Natural killer cell (primary cell): Measurements from ENCODE around the gene CORT. TPM values are rescaled to one million over a fixed set of nuclear protein-coding genes. Genes with fewer than 3 reads are reported as not detected.

Source experiments
- ATAC-seq, 3 donors: fragments of 150-1000 bp in 2 of 3; fragments of 200-7000 bp in 1 of 3; cut with Tn5 transposase; 1 replicate in 1 of 3; 2 replicates in 2 of 3; pipeline ENCODE4 v1.10.0; 2021; ENCODE audit warnings: mild to moderate bottlenecking in 2 of 3, moderate library complexity in 2 of 3
- DNase-seq, 2 donors: peaks; one replicate each; pipeline versions ENCODE4 v3.0.0 to v3.0.0-alpha.2; 2013 to 2021; ENCODE audit warnings: mixed read lengths in 1 of 2
- H3K27ac ChIP-seq: one replicate; pipeline ENCODE4 v1.5.1; 2013; ENCODE audit warnings: mild to moderate bottlenecking, low read length
- H3K27me3 ChIP-seq: one replicate; pipeline ENCODE4 v1.6.1; 2013; ENCODE audit warnings: low read length; ENCODE audit not compliant: control insufficient read depth, insufficient read depth
- H3K36me3 ChIP-seq: one replicate; pipeline ENCODE4 v1.6.1; 2013; ENCODE audit warnings: low read length; ENCODE audit not compliant: control insufficient read depth, insufficient read depth
- H3K4me1 ChIP-seq: one replicate; pipeline ENCODE4 v1.6.1; 2013; ENCODE audit warnings: low read length; ENCODE audit not compliant: control insufficient read depth, insufficient read depth
- H3K4me3 ChIP-seq: one replicate; pipeline ENCODE4 v1.5.1; 2013; ENCODE audit warnings: low read length
- H3K9me3 ChIP-seq: one replicate; pipeline ENCODE4 v1.6.1; 2013; ENCODE audit warnings: low read length; ENCODE audit not compliant: control insufficient read depth, insufficient read depth
- H3K27ac Mint-ChIP-seq, 2 donors: one replicate each; pipeline ENCODE4 v1.8.0; 2022; ENCODE audit warnings: mild to moderate bottlenecking in 2 of 2, mixed read lengths in 2 of 2, moderate library complexity in 1 of 2
- H3K27me3 Mint-ChIP-seq, 2 donors: one replicate each; pipeline ENCODE4 v1.8.0; 2022; ENCODE audit warnings: low read depth in 2 of 2, mixed read lengths in 2 of 2
- H3K36me3 Mint-ChIP-seq: one replicate; pipeline ENCODE4 v1.8.0; 2022; ENCODE audit warnings: mixed read lengths
- H3K4me1 Mint-ChIP-seq, 2 donors: one replicate each; pipeline ENCODE4 v1.8.0; 2022; ENCODE audit warnings: mixed read lengths in 2 of 2
- H3K4me3 Mint-ChIP-seq: one replicate; pipeline ENCODE4 v1.8.0; 2022; ENCODE audit warnings: mild to moderate bottlenecking, moderate library complexity, mixed read lengths
- H3K9me3 Mint-ChIP-seq, 2 donors: one replicate each; pipeline ENCODE4 v1.8.0; 2022; ENCODE audit warnings: mixed read lengths in 2 of 2
- WGBS: methylation state at CpG from one replicate; pipeline ENCODE4 v1.1.7; 2013; ENCODE audit warnings: missing lambda C conversion rate; ENCODE audit not compliant: insufficient coverage; 5-methylcytosine and 5-hydroxymethylcytosine counted together
- intact Hi-C: fragments of 100-400 bp; cut with micrococcal nuclease; formaldehyde crosslinking; loops from one replicate; pipeline ENCODE4 v1.14.2; 2022
- total RNA-seq, 4 donors: library from RNA; stranded (reverse); fragments of 120-200 nt in 1 of 4; gene quantifications; one replicate each; pipeline versions ENCODE4 v1.2.3 to v1.2.4, GENCODE V29; 2013 to 2022
- TF ChIP-seq, protein P1 (sequence below): fragments of 200-600 bp; IDR thresholded peaks from one replicate; pipeline ENCODE4 v1.8.0; 2022; ENCODE audit warnings: antibody characterized with exemption

CORT gene
- total RNA-seq, 3 donors from 2014 or later (not counting 1 experiment from before 2014, with no cell fraction given) = not detected

DNA sequence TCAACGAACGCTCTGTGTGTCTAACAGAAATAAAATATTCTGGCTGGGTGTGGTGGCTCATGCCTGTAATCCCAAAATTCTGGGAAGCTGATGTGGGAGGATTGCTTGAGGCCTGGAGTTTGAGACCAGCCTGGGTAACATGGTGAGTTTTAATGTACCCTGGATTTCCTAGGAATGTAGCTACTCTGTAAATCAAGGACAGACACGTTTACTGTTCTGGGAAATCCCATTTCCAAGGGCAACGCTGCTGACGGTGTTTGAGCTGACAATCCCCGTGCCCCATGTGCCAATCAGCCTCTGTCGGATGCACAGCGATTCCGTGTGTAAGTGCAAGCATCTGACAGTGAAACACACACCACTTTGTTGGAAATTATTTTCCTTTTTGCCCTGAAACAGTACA lies 8.0 kb downstream of the CORT start:
- Histone ChIP-seq H3K36me3 (peaks cover 15% of the 10 kb centered on the region), H3K4me1 (no peaks in the 10 kb centered on the region), H3K4me3 (no peak overlapping the region), H3K27ac (no peak overlapping the region), H3K9me3 (peaks cover 5% of the 10 kb centered on the region), H3K27me3 (no peaks in the 10 kb centered on the region)
- intact Hi-C loops = no loop called here
- WGBS = 95% methylated on average over 9 of the region's 9 CpGs
- DNase-seq (no peak), ATAC-seq (no peak)
- Mint-ChIP-seq H3K9me3 (no peaks in the 10 kb centered on the region), H3K36me3 (no peaks in the 10 kb centered on the region), H3K4me3 (no peak overlapping the region), H3K4me1 (no peaks in the 10 kb centered on the region), H3K27me3 (no peaks in the 10 kb centered on the region), H3K27ac (no peak overlapping the region)
- TF ChIP-seq, protein P1, sequence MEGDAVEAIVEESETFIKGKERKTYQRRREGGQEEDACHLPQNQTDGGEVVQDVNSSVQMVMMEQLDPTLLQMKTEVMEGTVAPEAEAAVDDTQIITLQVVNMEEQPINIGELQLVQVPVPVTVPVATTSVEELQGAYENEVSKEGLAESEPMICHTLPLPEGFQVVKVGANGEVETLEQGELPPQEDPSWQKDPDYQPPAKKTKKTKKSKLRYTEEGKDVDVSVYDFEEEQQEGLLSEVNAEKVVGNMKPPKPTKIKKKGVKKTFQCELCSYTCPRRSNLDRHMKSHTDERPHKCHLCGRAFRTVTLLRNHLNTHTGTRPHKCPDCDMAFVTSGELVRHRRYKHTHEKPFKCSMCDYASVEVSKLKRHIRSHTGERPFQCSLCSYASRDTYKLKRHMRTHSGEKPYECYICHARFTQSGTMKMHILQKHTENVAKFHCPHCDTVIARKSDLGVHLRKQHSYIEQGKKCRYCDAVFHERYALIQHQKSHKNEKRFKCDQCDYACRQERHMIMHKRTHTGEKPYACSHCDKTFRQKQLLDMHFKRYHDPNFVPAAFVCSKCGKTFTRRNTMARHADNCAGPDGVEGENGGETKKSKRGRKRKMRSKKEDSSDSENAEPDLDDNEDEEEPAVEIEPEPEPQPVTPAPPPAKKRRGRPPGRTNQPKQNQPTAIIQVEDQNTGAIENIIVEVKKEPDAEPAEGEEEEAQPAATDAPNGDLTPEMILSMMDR = no peak

DNA sequence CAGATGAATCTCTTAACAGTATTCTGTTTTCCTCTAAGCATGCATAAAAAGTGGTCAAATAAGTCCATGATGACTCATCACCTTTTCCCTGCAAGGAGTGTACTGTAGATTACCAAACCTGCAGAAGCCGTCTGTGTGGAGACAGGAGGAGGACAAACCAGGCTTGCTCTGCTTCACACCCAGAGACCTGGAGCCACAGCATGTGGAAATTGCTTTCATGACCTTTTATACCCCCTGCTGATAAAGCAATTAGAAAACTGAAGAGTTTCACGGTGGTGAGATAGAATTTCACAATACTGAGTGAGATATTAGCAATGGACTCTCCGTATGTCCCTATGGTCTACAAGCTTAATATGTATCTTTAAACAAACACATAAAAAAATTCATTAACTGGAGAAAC lies 9.4 kb downstream of the CORT start:
- 93% methylated on average over 3 of the region's 3 CpGs for WGBS
- H3K27me3 ChIP-seq = no peaks in the 10 kb centered on the region
- no peak overlapping the region for H3K27ac Mint-ChIP-seq

DNA sequence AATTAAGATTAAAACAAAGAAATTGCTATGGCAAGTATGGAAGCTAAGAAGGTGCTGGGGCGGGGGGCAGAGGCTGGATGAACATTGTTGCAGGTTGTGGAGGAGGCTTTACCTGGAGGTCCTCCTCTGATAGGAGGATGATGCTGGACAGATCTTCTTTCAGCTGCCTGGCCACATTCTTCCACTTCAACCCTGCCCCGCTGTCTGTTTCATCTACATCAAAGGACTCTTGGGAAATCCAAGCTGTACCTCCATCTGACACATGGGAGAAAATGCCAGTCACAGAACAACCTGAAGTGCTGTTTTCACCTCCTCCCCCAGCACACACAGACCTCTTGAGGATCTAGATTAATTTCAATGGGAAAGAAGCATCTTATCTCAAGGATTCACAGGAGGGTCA lies 17.2 kb downstream of the CORT start:
- H3K4me1 Mint-ChIP-seq = peaks cover 8 to 17% of the 10 kb centered on the region in 2 donors
- no peaks in the 10 kb centered on the region for H3K27me3 Mint-ChIP-seq
- Histone ChIP-seq H3K27ac (no peak overlapping the region), H3K36me3 (peaks cover 38% of the 10 kb centered on the region), H3K9me3 (no peaks in the 10 kb centered on the region), H3K27me3 (no peaks in the 10 kb centered on the region), H3K4me3 (no peak overlapping the region), H3K4me1 (peaks cover 10% of the 10 kb centered on the region)
- WGBS = 100% methylated on average over 2 of the region's 2 CpGs
- no peak overlapping the region for H3K27ac Mint-ChIP-seq
- no peak for ATAC-seq
- peaks cover 7% of the 10 kb centered on the region for H3K36me3 Mint-ChIP-seq
- DNase-seq = no peak
- no peak overlapping the region for H3K4me3 Mint-ChIP-seq
- TF ChIP-seq, protein P1 = no peak
- H3K9me3 Mint-ChIP-seq = no peaks in the 10 kb centered on the region
- intact Hi-C loops = no loop called here

More for the DNA sequence above, 9.4 kb downstream of the CORT start:
- Histone ChIP-seq H3K4me1 (no peaks in the 10 kb centered on the region), H3K36me3 (peaks cover 23% of the 10 kb centered on the region), H3K27ac (no peak overlapping the region), H3K9me3 (peaks cover 5% of the 10 kb centered on the region), H3K4me3 (no peak overlapping the region)
- Mint-ChIP-seq H3K4me1 (no peaks in the 10 kb centered on the region), H3K27me3 (no peaks in the 10 kb centered on the region), H3K9me3 (no peaks in the 10 kb centered on the region), H3K36me3 (no peaks in the 10 kb centered on the region), H3K4me3 (no peak overlapping the region)
- TF ChIP-seq, protein P1 = no peak
- DNase-seq (no peak), ATAC-seq (no peak)
- intact Hi-C loops = no loop called here

DNA sequence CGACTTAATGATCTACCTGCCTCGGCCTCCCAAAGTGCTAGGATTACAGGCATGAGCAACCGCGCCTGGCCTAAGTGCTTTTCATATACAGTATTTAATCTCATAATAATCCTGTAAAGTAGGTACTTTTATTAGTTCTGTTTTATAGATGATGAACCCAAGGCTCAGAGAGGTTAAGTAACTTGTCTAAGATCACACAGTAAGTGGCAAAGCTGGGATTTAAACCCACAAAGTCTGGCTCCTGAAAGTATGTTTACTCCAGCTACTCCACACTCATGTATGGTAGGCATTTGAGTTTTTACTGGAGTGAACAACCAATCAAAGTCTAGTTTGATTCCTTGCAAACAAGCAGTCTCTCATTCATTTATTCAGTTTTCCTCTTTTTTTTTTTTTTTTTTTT lies 20.2 kb downstream of the CORT start:
- TF ChIP-seq, protein P1 = no peak
- peaks cover 26% of the 10 kb centered on the region for H3K4me1 ChIP-seq
- WGBS = 100% methylated on average over 2 of the region's 4 CpGs
- H3K27me3 Mint-ChIP-seq = no peaks in the 10 kb centered on the region
- peaks cover 26 to 38% of the 10 kb centered on the region in 2 donors for H3K4me1 Mint-ChIP-seq
- H3K4me3 ChIP-seq = no peak overlapping the region
- DNase-seq (no peak), ATAC-seq (no peak)
- no peak overlapping the region for H3K4me3 Mint-ChIP-seq
- no peaks in the 10 kb centered on the region for H3K9me3 ChIP-seq
- intact Hi-C loops = loop anchor here (5.0 kb wide), 1 partner anchor 38 kb away; the partner anchor contains the start of gene CENPS
- no peaks in the 10 kb centered on the region for H3K27me3 ChIP-seq
- no peak overlapping the region for H3K27ac ChIP-seq
- H3K36me3 ChIP-seq = peaks cover 17% of the 10 kb centered on the region
- H3K9me3 Mint-ChIP-seq = no peaks in the 10 kb centered on the region
- H3K27ac Mint-ChIP-seq = no peak overlapping the region
- H3K36me3 Mint-ChIP-seq = peaks cover 7% of the 10 kb centered on the region
